T47D (cell line): ENCODE measurements around the gene TMC3.

Source experiments
- DNase-seq, 2 experiments: peaks; one replicate each; pipeline versions ENCODE4 v3.0.0 to v3.0.0-alpha.2; 2011 to 2012; ENCODE audit warnings: low read depth in 1 of 2, low spot score in 1 of 2
- JUND ChIP-seq: IDR thresholded peaks from 2 replicates; pipeline ENCODE4 v1.6.1; 2012; ENCODE audit warnings: low read depth
- in situ Hi-C: cut with HindIII; loops from 2 replicates; pipeline ENCODE4 v1.10.0; 2016; ENCODE audit warnings: low sequenced_read_pairs, low pct_unique_long_range_greater_than_20kb

The TMC3 gene

GRCh38 chr15:81281766-81282605 lies 92.0 kb downstream of the TMC3 start:
- no peak for TF ChIP-seq JUND
- in situ Hi-C loops = no loop called here

GRCh38 chr15:81281456-81281735 lies 92.6 kb downstream of the TMC3 start:
- no peak for TF ChIP-seq JUND
- no peak for DNase-seq
- in situ Hi-C loops = no loop called here

More at GRCh38 chr15:81281766-81282605, 92.0 kb downstream of the TMC3 start:
- peak in 1 of 2 experiments; percentile 88 for DNase-seq
